Inflammatory macrophage (primary cell): ENCODE measurements around the gene LAX1.

Experiments used
- DNase-seq, 2 donors: peaks; one replicate each; pipeline ENCODE4 v3.0.0-alpha.2; 2020 to 2022

Gene LAX1

DNA sequence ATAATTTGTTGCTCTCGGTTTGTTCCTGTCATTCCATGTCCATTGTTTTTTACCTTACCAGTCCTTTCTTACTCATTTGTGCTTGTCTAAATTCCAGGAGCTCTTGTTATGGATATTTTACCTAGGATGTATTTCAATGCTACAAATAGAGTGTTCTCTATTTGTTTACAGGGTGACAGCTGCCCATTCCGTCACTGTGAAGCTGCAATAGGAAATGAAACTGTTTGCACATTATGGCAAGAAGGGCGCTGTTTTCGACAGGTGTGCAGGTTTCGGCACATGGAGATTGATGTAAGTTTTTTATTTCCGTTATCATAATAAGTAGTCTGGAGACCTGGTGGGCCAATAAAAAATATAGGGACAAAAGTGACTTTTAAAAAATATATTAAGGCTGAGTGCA lies 53.4 kb downstream of the LAX1 start:
- no peak for DNase-seq

DNA sequence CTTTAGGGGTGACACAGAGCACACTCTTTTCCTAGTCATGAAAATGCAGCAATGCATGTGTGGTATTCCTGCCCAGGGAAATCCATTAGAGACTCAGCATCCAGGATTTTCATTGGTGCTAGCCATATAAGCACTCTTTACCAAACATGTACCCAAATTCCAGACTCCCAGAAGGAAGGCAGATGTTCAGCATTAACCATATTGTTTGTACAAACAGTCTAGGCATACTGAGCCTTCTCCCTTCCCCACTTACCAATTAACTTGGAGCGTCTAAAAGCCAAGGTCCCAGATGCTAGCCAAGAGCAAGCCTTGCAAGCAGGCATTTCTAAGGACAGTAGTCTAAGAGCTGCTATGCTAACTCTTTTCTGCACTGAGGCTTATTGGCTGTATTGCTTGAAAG lies 58.3 kb downstream of the LAX1 start:
- DNase-seq = no peak
